ENCODE measurements around the gene CLEC3B.

CLEC3B gene

DNA sequence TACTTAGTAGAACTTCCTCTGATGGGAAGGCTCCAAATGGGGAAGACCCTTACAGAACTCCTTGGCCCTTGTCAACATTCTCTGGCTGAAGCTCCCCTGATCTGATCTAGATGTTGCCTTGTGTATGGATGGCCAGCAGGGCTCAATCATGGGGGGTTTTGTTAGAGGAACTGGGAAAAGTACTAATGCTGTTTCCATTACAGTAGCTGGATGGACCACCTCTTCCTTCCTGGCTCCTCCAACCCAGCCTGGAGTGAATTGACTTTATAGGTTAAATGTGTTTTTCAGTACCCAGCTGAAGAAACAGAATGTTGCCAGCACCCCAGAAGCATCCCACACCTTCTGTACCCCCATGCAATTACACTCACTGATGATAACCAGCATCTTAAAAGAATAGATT is 22.7 kb upstream of the CLEC3B start:
- DNase-seq (ENCODE audit: low spot score): no peak

GRCh38 chr3:45003859-45004258 is 22.2 kb upstream of the CLEC3B start:
- DNase-seq (ENCODE audit: low spot score): no peak

DNA sequence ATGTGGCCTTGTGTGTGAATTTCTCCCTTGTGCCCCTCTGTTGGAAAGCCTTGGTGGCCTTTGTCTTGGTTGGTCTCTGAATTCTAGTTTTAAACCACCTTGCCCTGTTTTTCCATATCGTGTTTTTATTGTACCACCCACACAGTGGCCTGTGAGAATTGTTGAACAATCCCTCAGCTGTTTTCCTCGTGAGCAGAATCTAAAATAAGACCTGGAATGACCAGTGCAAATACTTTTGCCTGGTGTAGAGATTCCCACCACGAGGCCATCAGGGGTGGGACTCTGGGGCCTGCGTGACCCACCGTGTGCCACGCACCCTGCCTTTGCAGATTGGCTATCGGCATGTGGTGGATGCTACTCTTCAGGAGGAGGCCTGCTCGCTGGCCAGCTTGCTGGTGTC is 19.0 kb upstream of the CLEC3B start:
- no peak for DNase-seq (ENCODE audit: low spot score)

DNA sequence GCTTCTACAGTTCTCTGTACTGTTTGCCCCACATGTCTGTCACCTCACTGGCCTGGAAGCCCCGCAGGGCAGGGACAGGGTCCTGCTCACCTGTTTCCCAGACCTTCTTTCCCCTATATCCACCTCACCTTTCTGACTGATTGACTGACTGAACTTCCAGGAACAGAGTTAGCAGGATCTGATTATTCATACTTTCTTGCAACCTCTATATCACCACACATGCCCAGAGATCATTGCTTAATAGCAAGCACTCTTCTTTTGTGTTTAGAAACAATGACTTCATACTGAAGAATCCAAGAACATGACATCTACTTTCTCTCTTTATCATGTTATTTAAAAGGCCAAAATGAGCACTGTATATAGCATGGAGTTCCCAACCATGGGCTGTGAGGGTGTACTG is 18.0 kb upstream of the CLEC3B start:
- peak; percentile 72 for DNase-seq (ENCODE audit: low spot score)

DNA sequence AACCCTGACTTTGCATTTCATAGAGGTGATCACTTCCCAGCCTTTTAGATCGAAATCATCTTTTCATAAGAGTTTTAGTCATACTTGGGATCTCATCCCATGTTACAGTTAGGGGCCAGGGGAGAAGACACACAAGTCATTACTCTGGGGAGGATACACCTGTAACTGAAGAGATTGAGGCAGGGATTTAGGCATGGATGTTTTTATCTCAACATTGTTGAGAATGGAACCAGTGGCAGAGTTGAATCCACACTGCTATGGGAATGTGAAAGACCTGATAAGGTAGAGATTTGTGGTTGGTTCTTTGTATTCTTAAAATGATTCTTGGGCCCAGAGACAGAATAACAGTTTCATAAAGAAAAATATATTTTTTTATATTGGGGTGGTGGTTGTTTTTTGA is 16.2 kb upstream of the CLEC3B start:
- DNase-seq (ENCODE audit: low spot score): no peak

GRCh38 chr3:45010811-45011333 is 15.2 kb upstream of the CLEC3B start:
- DNase-seq (ENCODE audit: low spot score): peak; percentile 90

DNA sequence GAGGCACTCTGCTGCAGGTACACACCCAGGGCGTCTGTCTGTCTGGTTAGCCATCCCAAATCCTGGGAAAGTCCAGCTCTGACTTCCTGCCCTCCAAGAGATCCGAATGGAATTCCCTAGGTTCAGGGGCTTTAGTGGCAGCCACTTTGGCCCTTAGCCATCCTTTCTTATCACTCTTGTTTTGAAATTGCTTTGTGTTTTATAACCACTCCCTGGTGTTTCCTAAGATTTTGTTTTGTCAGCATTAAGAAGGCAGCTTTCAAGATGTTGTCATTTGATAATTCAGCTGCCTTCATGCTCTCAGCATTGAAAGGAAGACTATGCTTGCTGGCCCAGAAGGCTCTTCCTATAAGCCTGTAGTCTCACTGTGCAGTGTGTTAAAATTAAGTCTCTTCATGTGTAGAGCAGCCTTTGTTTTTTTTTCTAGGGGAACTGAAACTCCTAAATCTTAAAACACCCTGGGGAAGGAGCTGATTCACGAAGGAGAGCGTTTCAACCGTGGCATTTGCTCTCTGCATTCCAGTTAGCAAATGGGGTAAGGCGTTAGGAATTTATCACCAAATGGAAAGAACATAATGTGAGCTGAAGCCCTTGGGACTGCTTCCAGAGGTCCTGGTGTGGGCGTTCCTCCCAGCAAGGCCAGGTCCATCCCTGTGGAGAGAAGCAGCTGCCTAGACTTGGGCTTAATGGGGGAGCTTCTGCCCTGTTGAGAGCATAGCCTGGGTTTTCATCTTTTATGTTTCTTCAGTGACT is 14.2 kb upstream of the CLEC3B start:
- peak; percentile 94 for DNase-seq (ENCODE audit: low spot score)

- no peak for DNase-seq (ENCODE audit: low spot score)
These were observed 13.5 kb upstream of the CLEC3B start for GRCh38 chr3:45012577-45012976.

- no peak for DNase-seq (ENCODE audit: low spot score)
These were observed 9.2 kb upstream of the CLEC3B start for GRCh38 chr3:45016916-45017315.

GRCh38 chr3:45017821-45018220 is 8.3 kb upstream of the CLEC3B start:
- no peak for DNase-seq (ENCODE audit: low spot score)

DNA sequence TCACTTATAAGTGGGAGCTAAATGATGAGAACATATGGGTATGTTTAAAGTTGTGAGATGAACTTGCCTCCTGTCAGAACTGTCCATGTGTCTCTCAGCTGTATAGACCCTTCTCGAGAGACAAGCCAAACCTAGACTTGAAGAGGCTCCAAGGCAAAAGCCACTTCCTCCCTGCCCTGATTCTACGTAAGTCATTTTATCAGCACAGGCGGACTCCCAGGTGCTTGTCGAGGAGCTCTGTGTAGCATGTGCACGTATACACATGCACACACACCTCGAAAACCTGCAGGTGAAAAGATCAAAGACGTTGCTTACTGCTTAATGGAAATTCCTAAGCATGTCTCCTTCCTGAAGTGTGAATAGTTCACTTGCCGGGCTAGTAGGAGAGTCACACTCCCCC is 5.6 kb upstream of the CLEC3B start:
- DNase-seq (ENCODE audit: low spot score): no peak

DNA sequence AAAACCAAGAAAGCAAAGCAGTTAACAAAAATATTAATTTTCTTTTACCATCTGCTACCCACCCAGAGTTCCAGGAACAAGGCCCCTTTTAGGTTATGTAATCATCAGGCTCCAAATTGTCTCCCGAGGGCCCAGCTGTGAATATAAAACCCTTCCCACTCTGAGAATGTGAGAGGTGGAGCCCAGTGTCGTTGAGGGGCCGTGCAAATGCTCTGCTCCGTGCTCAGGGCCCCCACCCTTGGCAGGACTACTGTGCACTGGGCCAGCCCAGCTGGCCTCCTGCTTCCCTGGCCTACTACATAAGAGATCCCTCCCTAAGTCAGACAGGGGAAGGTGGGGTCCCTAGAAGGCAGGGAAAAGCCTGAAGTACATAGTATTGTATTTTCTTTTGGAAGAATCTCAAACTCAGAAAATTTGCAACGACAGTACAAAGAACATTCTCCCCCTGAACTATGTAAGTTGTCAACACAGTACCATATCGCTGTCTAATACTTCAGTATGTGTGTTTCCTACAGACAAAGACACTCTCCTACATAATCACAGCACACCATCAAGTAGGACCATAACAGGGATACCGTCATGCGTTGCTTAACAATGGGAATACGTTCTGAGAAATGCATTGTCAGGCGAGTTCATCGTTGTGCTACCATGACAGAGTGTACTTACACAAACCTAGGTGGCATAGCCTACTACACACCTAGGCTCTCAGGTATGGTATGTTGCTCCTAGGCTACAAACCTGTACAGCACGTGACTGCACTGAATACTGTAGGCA is 4.4 kb upstream of the CLEC3B start:
- DNase-seq (ENCODE audit: low spot score): no peak

DNA sequence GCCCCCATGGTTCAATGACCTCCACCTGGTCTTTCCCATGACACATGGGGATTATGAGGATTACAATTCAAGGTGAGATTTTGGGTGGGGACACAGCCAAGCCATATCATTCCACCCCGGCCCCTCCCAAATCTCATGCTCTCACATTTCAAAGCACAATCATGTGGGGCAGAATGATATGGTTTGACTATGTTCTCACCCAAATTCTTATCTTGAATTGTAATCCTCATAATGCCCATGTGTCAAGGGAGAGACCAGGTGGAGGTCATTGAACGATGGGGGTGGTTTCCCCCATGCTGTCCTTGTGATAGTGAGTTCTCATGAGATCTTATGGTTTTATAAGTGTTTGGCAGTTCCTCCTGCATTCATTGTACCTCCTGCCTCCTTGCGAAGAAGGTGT is 2.4 kb upstream of the CLEC3B start:
- DNase-seq (ENCODE audit: low spot score): no peak

GRCh38 chr3:45024542-45025255 is 1.4 kb upstream of the CLEC3B start:
- DNase-seq (ENCODE audit: low spot score): no peak

DNA sequence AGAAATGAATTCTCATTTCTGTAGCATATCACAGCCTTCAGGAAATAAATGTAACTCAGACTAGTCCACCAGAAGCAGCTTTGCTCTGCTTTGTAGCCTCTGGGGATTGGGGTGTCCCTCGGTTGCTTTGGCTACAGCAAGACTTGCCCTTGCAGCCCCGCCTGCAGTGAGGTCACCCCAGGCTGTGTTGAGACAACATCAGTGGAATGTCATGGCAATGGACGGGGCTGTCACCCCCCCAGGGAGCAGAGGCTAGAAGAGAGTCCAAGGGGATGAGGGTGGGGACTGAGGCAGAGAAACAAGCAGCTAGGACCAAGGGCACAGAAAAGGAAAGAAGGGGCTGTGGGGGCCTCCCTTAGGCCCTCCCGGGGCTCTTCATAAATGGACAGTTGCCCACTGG is 854 bp downstream of the CLEC3B start:
- peak; percentile 93 for DNase-seq (ENCODE audit: low spot score)

DNA sequence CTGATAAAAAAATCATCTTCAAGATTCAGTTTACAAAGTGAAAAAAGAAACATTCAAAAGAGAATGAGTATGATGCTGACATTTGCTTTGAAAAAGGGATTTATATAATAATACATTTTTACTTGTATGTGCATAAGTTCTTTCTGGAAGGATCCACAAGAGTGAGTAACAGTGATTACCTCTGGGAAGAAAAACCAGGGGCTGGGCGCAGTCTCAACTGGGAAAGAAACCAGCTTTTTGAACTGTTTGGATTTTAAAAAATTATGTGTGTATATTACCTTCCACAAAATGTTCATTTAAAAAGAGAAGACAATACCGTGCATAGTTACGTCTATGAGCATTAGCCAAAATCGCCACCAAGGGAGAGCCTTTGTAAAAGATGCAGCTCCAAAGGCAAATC is 1.3 kb downstream of the CLEC3B start:
- no peak for DNase-seq (ENCODE audit: low spot score)

GRCh38 chr3:45029216-45029615 is 3.1 kb downstream of the CLEC3B start:
- no peak for DNase-seq (ENCODE audit: low spot score)

- peak; percentile 63 for DNase-seq (ENCODE audit: low spot score)
These were observed 3.6 kb downstream of the CLEC3B start for GRCh38 chr3:45029661-45030060.

GRCh38 chr3:45031531-45031930 is 5.4 kb downstream of the CLEC3B start:
- no peak for DNase-seq (ENCODE audit: low spot score)

DNA sequence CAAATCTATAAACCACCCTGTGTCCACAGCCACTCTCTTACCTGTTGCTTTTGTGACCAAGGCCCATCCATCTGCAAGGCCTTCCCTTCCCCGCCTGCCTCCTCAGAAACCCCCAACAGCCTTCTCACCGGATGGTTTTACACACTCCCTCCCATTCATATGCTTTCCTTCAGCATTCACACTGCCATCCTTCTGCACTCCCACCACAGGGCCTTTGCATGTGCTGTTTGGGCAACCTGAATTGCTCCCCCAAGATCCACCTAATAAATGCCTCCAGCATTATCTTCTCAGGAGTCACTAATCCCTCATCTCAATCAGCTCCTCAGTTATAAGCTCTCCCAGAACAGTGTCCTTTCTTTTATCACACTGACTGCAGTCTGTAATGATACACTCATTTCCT is 6.0 kb downstream of the CLEC3B start:
- no peak for DNase-seq (ENCODE audit: low spot score)

DNA sequence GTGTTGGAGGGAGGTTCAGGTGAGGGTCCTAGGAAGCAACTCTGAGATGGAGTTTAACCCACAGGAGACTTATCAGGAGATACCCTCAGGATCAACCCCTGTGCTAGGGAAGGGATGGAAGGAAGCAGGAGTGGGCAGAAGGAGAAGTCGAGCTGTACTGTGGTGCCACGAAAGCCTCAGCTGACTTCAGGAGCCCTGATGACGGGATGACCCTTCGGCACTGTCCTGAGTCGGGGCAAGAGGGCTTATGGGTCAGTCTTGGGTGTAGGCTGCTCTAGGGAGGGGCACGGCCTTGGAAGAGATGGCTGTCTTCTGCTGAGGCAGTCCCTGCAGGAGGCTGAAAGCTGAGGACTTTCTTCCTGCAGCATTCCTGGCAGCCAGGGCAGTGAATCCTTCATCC is 7.7 kb downstream of the CLEC3B start:
- DNase-seq (ENCODE audit: low spot score): no peak

DNA sequence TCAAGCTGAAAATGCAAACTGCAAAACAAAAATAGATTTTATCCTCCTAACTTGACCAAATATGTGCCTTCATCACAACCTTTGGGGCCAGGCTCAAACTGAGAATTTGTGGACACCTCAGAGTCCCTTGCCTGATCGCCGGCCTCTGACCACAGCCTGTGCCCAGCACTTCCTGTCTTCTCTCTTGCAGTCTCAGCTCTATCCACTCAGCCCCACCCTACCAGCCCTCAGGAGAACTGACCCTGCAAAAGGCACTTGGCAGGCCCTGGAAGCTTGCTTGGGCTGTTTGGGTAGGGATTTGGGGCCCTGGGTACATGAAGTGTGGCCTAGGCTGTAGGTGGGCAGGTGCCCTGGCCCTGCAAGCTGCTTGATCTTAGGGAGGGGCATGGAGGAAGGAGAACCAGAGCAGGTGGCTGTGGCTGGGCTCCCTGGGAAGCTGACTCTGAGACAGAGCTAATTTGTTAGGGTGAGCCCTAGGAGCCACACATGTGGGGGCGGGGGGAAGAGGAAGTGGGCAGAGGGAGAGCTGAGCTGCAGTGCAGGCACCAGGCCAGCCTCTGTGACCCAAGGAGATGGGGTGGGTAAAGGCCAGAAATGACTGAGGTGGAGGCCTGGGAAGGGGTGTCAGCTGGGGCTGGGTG is 8.6 kb downstream of the CLEC3B start:
- no peak for DNase-seq (ENCODE audit: low spot score)
